Hepatocyte (in vitro differentiated cells): Measurements from ENCODE around the gene MYRIP. TPM values are rescaled to one million over a fixed set of nuclear protein-coding genes. Genes with fewer than 3 reads are reported as not detected.
"Not testable (repeated sequence)": the region's sequence is repeated elsewhere in the genome, so short reads cannot be mapped to it uniquely, and the experiment has no call there.

Experiments
- DNase-seq: peaks from one replicate; pipeline ENCODE4 v3.0.0-alpha.2; 2016; ENCODE audit warnings: low spot score
- H2AFZ ChIP-seq: fragments of 200-600 bp; sonication (generic); 2 replicates; pipeline ENCODE4 v1.6.0; 2016; ENCODE audit warnings: antibody characterized with exemption, mild to moderate bottlenecking
- H3K27ac ChIP-seq: fragments of 200-600 bp; sonication (generic); 2 replicates; pipeline ENCODE4 v1.5.1; 2016; ENCODE audit warnings: mild to moderate bottlenecking
- H3K27me3 ChIP-seq: fragments of 200-600 bp; sonication (generic); 2 replicates; pipeline ENCODE4 v1.6.1; 2016
- H3K36me3 ChIP-seq: fragments of 200-600 bp; sonication (generic); replicated peaks from 2 replicates; pipeline ENCODE4 v1.5.1; 2016; ENCODE audit warnings: low read depth; ENCODE audit not compliant: insufficient read depth
- H3K4me1 ChIP-seq: fragments of 200-600 bp; sonication (generic); 2 replicates; pipeline ENCODE4 v1.5.1; 2016; ENCODE audit warnings: mild to moderate bottlenecking, moderate library complexity; ENCODE audit not compliant: insufficient read depth
- H3K4me2 ChIP-seq: fragments of 200-600 bp; sonication (generic); 2 replicates; pipeline ENCODE4 v1.6.0; 2016
- H3K4me3 ChIP-seq: fragments of 200-600 bp; sonication (generic); 2 replicates; pipeline ENCODE4 v1.5.1; 2016; ENCODE audit warnings: mild to moderate bottlenecking
- H3K79me2 ChIP-seq: fragments of 200-600 bp; sonication (generic); 2 replicates; pipeline ENCODE4 v1.6.0; 2017; ENCODE audit warnings: mild to moderate bottlenecking
- H3K9me2 ChIP-seq: fragments of 200-600 bp; sonication (generic); replicated peaks from 2 replicates; pipeline ENCODE4 v1.6.0; 2017; ENCODE audit warnings: mild to moderate bottlenecking; ENCODE audit not compliant: insufficient read depth
- H3K9me3 ChIP-seq: fragments of 200-600 bp; sonication (generic); 2 replicates; pipeline ENCODE4 v1.5.1; 2016; ENCODE audit warnings: low read depth, mild to moderate bottlenecking
- H4K20me1 ChIP-seq: fragments of 200-600 bp; sonication (generic); 2 replicates; pipeline ENCODE4 v1.6.0; 2016; ENCODE audit warnings: mild to moderate bottlenecking; ENCODE audit not compliant: insufficient read depth, poor library complexity, severe bottlenecking
- CTCF ChIP-seq: fragments of 200-600 bp; sonication (generic); IDR thresholded peaks from 2 replicates; pipeline ENCODE4 v1.5.1; 2016; ENCODE audit warnings: antibody characterized with exemption, mild to moderate bottlenecking; ENCODE audit not compliant: poor library complexity
- EZH2 ChIP-seq: fragments of 200-600 bp; sonication (generic); IDR thresholded peaks from 2 replicates; pipeline ENCODE4 v1.6.1; 2016; ENCODE audit warnings: antibody characterized with exemption, mild to moderate bottlenecking, borderline replicate concordance
- EZH2phosphoT487 ChIP-seq: fragments of 200-600 bp; sonication (generic); IDR thresholded peaks from one replicate; pipeline ENCODE4 v1.6.1; 2018; ENCODE audit warnings: antibody characterized with exemption, mild to moderate bottlenecking, low read depth, moderate library complexity; ENCODE audit not compliant: unreplicated experiment, severe bottlenecking
- WGBS: methylation state at CpG from one replicate; pipeline ENCODE4 v1.1.6; 2016; ENCODE audit warnings: low lambda C conversion rate; ENCODE audit errors: missing lambda C conversion rate; 5-methylcytosine and 5-hydroxymethylcytosine counted together
- polyA plus RNA-seq: library from polyadenylated mRNA; unstranded; fragments of >200 nt; fragmentation: Nextera tagmentation; extraction: Ambion mirVana; gene quantifications from 2 replicates; pipeline ENCODE4 v1.2.1, GENCODE V29; 2016
- total RNA-seq: library from RNA; depleted of rRNA; stranded (reverse); fragments of >200 nt; gene quantifications from 2 replicates; pipeline ENCODE4 v1.2.3, GENCODE V29; 2014

The MYRIP gene
- total and polyA plus RNA-seq, 2 experiments from 2014 or later = 0.57 TPM; not detected in 1

GRCh38 chr3:40024526-40024925 lies 215.1 kb downstream of the MYRIP start:
- TF ChIP-seq EZH2phosphoT487 = no peak
- no peak for TF ChIP-seq CTCF
- no peak for TF ChIP-seq EZH2
- H3K79me2 ChIP-seq = no peaks in the 10 kb centered on the region
- H3K27ac ChIP-seq = no peak overlapping the region
- H3K36me3 ChIP-seq = no peaks in the 10 kb centered on the region
- no peaks in the 10 kb centered on the region for H4K20me1 ChIP-seq
- WGBS = 86% methylated on average over 2 of the region's 2 CpGs
- H3K4me3 ChIP-seq = no peak overlapping the region
- DNase-seq = no peak
- no peaks in the 10 kb centered on the region for H3K9me3 ChIP-seq
- no peaks in the 10 kb centered on the region for H3K4me1 ChIP-seq
- no peak overlapping the region for H3K4me2 ChIP-seq
- no peaks in the 10 kb centered on the region for H3K9me2 ChIP-seq
- no peaks in the 10 kb centered on the region for H3K27me3 ChIP-seq
- H2AFZ ChIP-seq = no peak overlapping the region

GRCh38 chr3:40025892-40026291 lies 216.5 kb downstream of the MYRIP start:
- not testable (repeated sequence) for H4K20me1 ChIP-seq, H3K4me3 ChIP-seq, H3K9me3 ChIP-seq, H3K4me2 ChIP-seq, H3K4me1 ChIP-seq, H3K27ac ChIP-seq, DNase-seq, H3K9me2 ChIP-seq, H3K79me2 ChIP-seq, H3K27me3 ChIP-seq, H2AFZ ChIP-seq, H3K36me3 ChIP-seq
- WGBS = 92% methylated on average over 9 of the region's 9 CpGs

GRCh38 chr3:40035177-40035576 lies 225.8 kb downstream of the MYRIP start:
- TF ChIP-seq CTCF = no peak
- WGBS = 84% methylated on average over 4 of the region's 4 CpGs
- no peaks in the 10 kb centered on the region for H3K4me1 ChIP-seq
- no peaks in the 10 kb centered on the region for H3K36me3 ChIP-seq
- H4K20me1 ChIP-seq = no peaks in the 10 kb centered on the region
- H3K9me3 ChIP-seq = no peaks in the 10 kb centered on the region
- no peak overlapping the region for H2AFZ ChIP-seq
- DNase-seq = no peak
- H3K27ac ChIP-seq = no peak overlapping the region
- no peaks in the 10 kb centered on the region for H3K79me2 ChIP-seq
- H3K4me3 ChIP-seq = no peak overlapping the region
- H3K9me2 ChIP-seq = no peaks in the 10 kb centered on the region
- H3K27me3 ChIP-seq = no peaks in the 10 kb centered on the region
- no peak overlapping the region for H3K4me2 ChIP-seq

- no peak for DNase-seq
- Histone ChIP-seq H3K27me3 (no peaks in the 10 kb centered on the region), H4K20me1 (no peaks in the 10 kb centered on the region), H3K9me2 (no peaks in the 10 kb centered on the region), H3K36me3 (no peaks in the 10 kb centered on the region), H3K9me3 (no peaks in the 10 kb centered on the region), H2AFZ (no peak overlapping the region), H3K27ac (no peak overlapping the region), H3K79me2 (no peaks in the 10 kb centered on the region), H3K4me1 (no peaks in the 10 kb centered on the region), H3K4me2 (no peak overlapping the region), H3K4me3 (no peak overlapping the region)
- TF ChIP-seq EZH2 = no peak
- TF ChIP-seq CTCF = no peak
- no peak for TF ChIP-seq EZH2phosphoT487
Measured at GRCh38 chr3:40037582-40037981, 228.2 kb downstream of the MYRIP start.
